GM19324 (cell line): Measurements from ENCODE around the gene LSM14A.
"Not testable (repeated sequence)": the region's sequence is repeated elsewhere in the genome, so short reads cannot be mapped to it uniquely, and the experiment has no call there.

Source experiments
- ATAC-seq: cut with Tn5 transposase; IDR thresholded peaks from one replicate; pipeline ENCODE4 v1.9.1; 2021; ENCODE audit warnings: mild to moderate bottlenecking, moderate library complexity; ENCODE audit not compliant: unreplicated experiment, low FRiP score

LSM14A gene

DNA sequence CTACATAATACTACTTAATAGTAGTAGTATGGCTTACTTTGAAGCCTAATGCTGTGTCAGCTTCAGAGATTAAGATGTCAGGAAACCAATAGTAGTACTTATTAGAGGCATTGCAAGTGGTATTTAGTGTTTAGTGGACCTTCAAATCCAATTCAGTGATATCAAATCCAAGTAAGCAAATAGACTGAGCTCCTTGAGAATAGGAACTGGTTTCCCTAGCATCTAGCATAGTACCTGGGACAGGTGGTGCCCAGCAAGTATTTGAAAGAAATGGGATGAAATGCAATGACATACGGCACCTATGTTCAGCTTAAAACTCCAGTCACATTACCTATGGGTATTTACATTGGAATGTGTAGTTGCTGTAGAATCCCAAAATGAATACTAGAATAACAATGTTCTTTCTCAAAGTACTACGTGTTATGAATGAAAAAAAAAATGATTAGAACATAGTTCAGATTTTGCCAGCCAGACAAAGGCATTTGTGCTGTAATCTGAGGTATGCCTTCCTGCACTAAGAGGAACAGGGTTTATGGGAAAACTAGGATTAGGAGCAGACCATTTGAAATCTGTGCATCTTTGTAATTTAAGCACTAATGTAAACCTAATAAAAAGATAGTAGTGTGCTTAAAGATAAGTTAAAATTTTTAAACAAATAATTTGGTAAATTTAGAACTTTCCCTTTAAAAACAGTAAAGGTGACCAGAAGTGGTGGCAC lies 17.1 kb downstream of the LSM14A start:
- no peak for ATAC-seq

GRCh38 chr19:34189917-34190425 lies 17.7 kb downstream of the LSM14A start:
- ATAC-seq = no peak

DNA sequence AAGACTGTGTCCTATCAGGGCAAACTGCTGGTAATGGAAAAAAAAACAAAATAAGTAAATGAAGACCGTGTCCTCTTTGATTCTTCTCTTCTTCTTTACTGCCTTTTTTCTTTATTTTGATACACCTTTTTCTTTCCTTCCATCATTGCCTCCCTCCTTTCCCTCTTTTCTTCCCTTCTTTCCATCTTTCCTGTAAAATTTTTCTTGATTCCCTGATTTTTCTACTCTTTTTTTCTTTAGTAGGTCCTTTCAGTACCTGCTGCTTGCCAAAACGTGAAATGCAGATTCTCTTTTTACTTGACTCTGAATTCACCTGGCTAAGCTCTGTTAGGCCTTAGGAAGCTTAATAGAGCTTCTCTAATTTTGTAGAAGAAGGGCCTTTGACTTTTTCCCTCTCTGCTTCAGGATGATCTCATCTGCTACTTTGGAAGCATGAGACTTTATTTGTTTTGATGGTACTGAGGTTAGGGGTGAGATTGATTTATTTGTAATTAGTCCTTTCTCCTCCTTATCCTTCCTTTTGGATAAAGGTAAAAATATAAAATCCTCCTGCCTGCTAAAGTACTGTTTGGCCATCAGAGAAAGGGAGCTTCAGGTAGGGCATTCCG lies 19.2 kb downstream of the LSM14A start:
- ATAC-seq = no peak

DNA sequence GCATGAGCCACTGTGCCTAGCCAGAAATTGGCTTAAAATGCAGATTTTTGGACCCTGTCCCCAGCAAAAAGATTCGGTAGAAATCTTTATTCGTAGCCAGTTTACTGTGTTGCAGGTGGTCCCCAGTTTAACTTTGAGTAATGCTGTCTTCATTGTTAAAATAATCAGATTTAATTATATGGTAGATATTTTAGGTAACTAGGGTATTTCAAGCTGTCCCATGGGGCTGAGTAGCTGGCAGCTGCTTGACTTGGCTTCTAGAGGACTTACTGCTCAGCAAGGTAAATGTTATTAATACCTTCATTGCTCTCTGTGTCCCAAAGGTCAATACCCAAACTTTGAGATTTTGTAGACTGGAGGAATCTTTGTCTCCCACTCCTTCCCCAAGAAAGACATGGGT lies 21.1 kb downstream of the LSM14A start:
- ATAC-seq = no peak

- ATAC-seq = no peak
Measured at GRCh38 chr19:34193876-34194275, 21.6 kb downstream of the LSM14A start.

- ATAC-seq = no peak
Measured at GRCh38 chr19:34201133-34201532, 28.8 kb downstream of the LSM14A start.

GRCh38 chr19:34205324-34205723 lies 33.0 kb downstream of the LSM14A start:
- ATAC-seq = not testable (repeated sequence)

DNA sequence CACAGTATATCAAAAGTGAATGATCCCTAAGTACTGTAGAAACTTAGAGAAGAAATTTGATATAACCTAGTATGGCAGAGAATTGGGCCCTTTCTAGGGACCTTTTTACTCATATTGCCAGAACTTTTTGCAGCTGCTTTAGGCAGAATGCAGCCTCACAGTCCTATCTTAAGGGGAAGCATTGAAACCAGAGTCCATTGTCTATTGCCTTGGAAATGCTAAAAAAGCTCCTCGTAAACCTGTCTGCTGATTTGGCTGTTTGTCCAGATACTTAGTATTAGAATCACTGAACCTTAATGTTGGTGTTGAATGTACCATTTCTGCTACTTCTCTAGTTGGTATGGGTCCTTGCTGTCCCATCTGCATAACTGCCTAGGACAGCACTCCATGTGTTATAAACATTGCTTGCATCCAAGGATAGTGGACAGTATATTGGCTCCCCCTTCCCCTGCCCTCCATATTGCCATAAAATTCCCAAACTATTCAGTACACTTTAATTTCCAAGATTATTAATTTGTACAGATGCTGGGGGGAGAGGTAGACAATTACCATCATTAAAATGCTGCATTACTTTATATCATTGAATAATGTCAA lies 36.1 kb downstream of the LSM14A start:
- ATAC-seq = no peak

DNA sequence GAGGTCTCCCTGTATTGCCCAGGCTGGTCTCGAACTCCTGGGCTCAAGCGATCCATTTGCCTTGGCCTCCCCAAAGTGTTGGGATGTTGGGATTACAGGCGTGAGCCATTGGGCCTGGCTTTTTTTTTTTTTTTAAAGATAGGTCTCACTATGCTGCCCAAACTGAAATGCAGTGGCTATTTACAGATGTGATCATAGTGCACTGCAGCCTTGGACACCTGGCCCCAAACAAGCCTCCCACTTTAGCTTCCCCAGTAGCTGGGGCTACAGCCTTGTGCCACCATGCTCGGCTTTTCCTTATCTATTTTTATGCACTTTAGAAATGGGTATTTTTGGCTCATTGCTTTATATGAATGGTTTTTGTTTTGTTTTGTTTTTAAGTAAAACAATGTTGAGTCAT lies 37.4 kb downstream of the LSM14A start:
- ATAC-seq = no peak

GRCh38 chr19:34213283-34213682 lies 41.0 kb downstream of the LSM14A start:
- no peak for ATAC-seq

GRCh38 chr19:34214040-34214439 lies 41.7 kb downstream of the LSM14A start:
- no peak for ATAC-seq

DNA sequence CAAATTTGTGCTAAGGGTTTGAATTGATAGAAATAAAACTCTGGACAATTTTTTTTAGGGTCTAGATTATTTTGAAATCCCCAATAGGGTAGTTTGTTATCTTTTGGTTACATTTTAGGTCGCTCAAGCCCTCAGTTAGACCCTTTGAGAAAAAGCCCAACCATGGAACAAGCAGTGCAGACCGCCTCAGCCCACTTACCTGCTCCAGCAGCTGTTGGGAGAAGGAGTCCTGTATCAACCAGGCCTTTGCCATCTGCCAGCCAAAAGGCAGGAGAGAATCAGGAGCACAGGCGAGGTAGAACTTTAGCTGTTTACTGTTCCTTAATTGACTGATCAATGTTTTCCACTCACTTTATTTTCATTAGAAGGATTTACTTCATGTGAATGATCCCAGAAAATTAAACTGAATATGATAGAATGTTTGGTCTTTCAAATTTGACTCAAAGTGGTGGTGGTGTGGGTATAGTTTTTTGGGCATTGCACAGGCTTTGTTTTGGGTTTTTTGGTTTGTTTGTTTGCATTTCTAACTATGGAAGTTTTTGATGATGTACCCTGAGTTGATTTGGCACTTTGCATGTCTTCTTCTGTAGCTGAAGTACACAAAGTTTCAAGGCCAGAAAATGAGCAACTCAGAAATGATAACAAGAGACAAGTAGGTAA lies 42.8 kb downstream of the LSM14A start:
- ATAC-seq = no peak

- no peak for ATAC-seq
Measured at GRCh38 chr19:34215666-34216038, 43.3 kb downstream of the LSM14A start.

DNA sequence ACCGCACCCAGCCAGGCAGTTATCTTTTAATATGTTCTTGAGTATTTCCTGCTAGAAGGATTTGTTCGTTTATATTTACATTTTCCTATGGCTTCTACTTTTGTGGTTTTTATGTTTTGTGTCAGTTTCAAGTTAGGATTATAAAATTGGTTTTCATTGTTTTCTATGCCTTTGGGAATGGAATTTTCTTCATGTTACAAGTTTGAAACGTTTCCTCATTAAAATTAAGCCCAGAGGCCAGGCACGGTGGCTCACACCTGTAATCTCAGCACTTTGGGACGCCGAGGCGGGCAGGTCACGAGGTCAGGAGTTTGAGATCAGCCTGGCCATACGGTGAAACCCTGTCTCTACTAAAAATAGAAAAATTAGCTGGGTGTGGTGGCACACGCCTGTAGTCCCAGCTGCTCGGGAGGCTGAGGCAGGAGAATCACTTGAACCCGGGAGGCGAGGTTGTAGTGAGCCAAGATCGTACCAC lies 44.5 kb downstream of the LSM14A start:
- ATAC-seq = not testable (repeated sequence)

DNA sequence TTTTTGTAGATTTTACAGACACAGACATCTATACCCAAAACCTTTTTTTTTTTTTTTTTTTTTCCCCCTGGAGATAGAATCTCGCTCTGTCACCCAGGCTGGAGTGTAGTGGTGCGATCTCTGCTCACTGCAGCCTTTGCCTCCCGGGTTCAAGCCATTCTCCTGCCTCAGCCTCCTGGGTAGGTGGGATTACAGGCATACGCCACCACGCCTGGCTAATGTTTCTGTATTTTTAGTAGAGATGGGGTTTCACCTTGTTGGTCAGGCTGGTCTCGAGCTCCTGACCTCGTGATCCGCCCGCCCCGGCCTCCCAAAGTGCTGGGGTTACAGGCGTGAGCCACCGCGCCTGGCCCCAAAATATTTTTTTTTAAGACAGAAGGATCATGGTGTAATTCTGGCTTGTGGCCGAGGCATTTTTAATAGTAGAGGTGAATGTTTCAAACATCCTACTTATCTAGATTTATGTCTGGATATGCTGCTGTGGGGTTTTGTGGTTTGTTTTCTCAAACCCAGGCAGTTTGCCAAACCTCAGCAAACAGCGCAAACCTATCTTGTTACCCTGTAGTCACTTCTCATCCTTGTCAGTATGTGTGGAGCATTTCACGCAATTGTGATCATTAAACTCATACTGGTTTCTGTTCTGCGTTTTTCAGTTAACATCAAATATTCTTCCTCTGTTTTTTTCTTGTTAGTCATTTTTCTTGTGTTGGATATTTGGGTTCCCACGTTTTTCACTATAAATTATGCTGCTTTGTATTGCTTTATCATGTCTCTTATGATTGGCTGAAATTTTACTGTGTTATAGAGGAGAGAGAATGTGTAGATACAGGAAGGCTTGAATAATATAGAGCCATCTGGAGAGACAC lies 45.9 kb downstream of the LSM14A start:
- ATAC-seq = no peak

GRCh38 chr19:34218818-34219164 lies 46.5 kb downstream of the LSM14A start:
- no peak for ATAC-seq

GRCh38 chr19:34220472-34221063 lies 48.3 kb downstream of the LSM14A start:
- no peak for ATAC-seq

DNA sequence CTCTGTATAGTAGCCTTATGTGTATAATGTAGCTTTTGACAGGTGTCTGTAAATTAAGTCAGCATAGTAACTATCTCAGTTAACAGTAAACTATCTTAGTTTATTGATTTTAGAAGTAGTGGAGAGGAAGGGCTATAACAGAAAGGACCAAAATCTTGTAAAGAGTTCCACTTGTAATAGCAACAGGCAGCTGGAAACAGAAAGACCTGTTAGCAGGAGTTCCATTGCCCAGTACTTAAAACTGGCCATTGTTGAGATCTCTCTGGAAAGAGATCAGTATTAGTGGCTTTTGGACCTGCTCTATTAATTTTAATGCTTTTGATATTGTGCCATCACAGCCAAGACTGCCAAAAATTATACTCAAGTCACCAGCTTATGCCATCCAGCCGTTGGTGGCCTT lies 50.1 kb downstream of the LSM14A start:
- no peak for ATAC-seq

DNA sequence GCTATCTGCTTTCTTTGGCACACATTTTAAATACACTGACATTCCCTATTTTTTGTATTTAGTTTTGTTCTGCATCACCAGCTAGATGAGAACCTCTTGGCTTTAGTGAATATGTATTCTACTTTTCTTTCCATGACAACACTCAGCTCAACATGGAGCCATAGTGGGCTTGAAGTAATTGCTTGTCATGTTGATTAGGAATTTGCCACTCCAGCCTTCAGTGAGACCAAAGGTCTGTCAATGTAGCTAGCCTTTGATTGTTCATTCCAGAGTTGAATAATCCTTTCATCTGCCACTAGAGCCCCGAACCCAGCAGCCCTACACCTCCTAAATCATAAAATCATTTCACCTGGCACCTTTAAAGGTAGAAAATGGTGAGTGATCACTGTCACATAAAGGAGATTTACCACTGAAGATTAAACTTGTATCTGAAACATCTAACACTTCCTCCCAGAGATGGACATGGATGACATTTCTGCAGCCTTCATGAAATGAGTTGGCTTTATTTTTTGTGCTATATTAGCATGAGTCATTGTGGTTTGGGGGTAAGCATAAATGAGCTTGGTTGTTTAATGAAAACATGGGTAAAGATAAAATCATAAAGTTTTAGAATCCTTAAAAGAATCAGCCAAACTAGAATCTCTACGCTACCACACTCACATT lies 52.8 kb downstream of the LSM14A start:
- no peak for ATAC-seq

GRCh38 chr19:34225659-34226015 lies 53.3 kb downstream of the LSM14A start:
- no peak for ATAC-seq
